HG03469 (cell line): ENCODE data around the gene MYL7.
"Not testable (repeated sequence)": the region's sequence is repeated elsewhere in the genome, so short reads cannot be mapped to it uniquely, and the experiment has no call there.

ENCODE experiments used
- ATAC-seq: cut with Tn5 transposase; IDR thresholded peaks from one replicate; pipeline ENCODE4 v1.9.1; 2021; ENCODE audit warnings: mild to moderate bottlenecking, moderate library complexity, moderate number of reproducible peaks; ENCODE audit not compliant: unreplicated experiment

Gene MYL7

GRCh38 chr7:44141221-44141850, at the start of gene MYL7:
MYL7 (minus strand) TSS chr7:44141332; CDS start chr7:44141305, 27 bp downstream.
- ATAC-seq: no peak

- no peak for ATAC-seq
Measured at GRCh38 chr7:44189993-44190872, 49.1 kb upstream of the MYL7 start.

- ATAC-seq: no peak
Measured at GRCh38 chr7:44189286-44189992, 48.3 kb upstream of the MYL7 start, which contains the start of gene GCK. GCK (minus strand) TSS chr7:44189439; CDS start chr7:44188953, 486 bp downstream.

GRCh38 chr7:44188480-44189225, 47.5 kb upstream of the MYL7 start:
- ATAC-seq: no peak

- no peak for ATAC-seq
Measured at GRCh38 chr7:44187636-44188416, 46.7 kb upstream of the MYL7 start.

GRCh38 chr7:44186736-44187135, 45.6 kb upstream of the MYL7 start:
- no peak for ATAC-seq

- no peak for ATAC-seq
Measured at GRCh38 chr7:44185729-44186128, 44.6 kb upstream of the MYL7 start.

GRCh38 chr7:44184873-44185446, 43.8 kb upstream of the MYL7 start:
- no peak for ATAC-seq

GRCh38 chr7:44184206-44184872, 43.2 kb upstream of the MYL7 start:
- ATAC-seq: no peak

- ATAC-seq: no peak
Measured at GRCh38 chr7:44183386-44183785, 42.3 kb upstream of the MYL7 start.

GRCh38 chr7:44182827-44183226, 41.7 kb upstream of the MYL7 start:
- no peak for ATAC-seq

- ATAC-seq: no peak
Measured at GRCh38 chr7:44180631-44181030, 39.5 kb upstream of the MYL7 start.

- ATAC-seq: no peak
Measured at GRCh38 chr7:44177570-44178131, 36.5 kb upstream of the MYL7 start.

- no peak for ATAC-seq
Measured at GRCh38 chr7:44176486-44176885, 35.4 kb upstream of the MYL7 start.

- no peak for ATAC-seq
Measured at GRCh38 chr7:44175730-44176129, 34.6 kb upstream of the MYL7 start.

GRCh38 chr7:44174694-44174948, 33.5 kb upstream of the MYL7 start:
- not testable (repeated sequence) for ATAC-seq

- no peak for ATAC-seq
Measured at GRCh38 chr7:44173911-44174693, 33.0 kb upstream of the MYL7 start.

- no peak for ATAC-seq
Measured at GRCh38 chr7:44172803-44173424, 31.8 kb upstream of the MYL7 start.
